Body of pancreas (tissue), 4 donors: ENCODE results near the gene KIF13A. TPM values are rescaled to one million over a fixed set of nuclear protein-coding genes. Genes with fewer than 3 reads are reported as not detected.
A peak's percentile ranks its signal among the peaks of the same experiment; 100 is the strongest.

Experiments used
- ATAC-seq: fragments of 150-250 bp; one replicate; pipeline ENCODE4 v1.9.1; 2016
- DNase-seq, 4 donors: peaks; one replicate each; pipeline ENCODE4 v3.0.0-alpha.2; 2019
- H3K27ac ChIP-seq, 4 donors: fragments of 200-600 bp; sonication (generic); 1 replicate in 3 of 4; 2 replicates in 1 of 4; pipeline versions ENCODE4 v1.5.1 to v1.6.1; 2016 to 2019; ENCODE audit warnings: mild to moderate bottlenecking in 1 of 4, mixed read lengths in 1 of 4, moderate library complexity in 1 of 4
- H3K27me3 ChIP-seq, 2 donors: fragments of 200-600 bp; sonication (generic); one replicate each; pipeline ENCODE4 v1.6.0; 2016; ENCODE audit warnings: mild to moderate bottlenecking in 1 of 2
- H3K36me3 ChIP-seq, 2 donors: fragments of 200-600 bp; sonication (generic); replicated peaks in 1 of 2; 2 replicates each; pipeline ENCODE4 v1.5.1; 2016; ENCODE audit warnings: low read depth in 2 of 2; ENCODE audit not compliant: insufficient read depth in 1 of 2
- H3K4me1 ChIP-seq: fragments of 200-600 bp; sonication (generic); one replicate; pipeline ENCODE4 v1.6.0; 2016
- H3K4me3 ChIP-seq, 2 donors: fragments of 200-600 bp; sonication (generic); 1 replicate in 1 of 2; 2 replicates in 1 of 2; pipeline ENCODE4 v1.5.1; 2016 to 2019
- H3K9me3 ChIP-seq, 3 donors: fragments of 200-600 bp; sonication (generic); 1 replicate in 2 of 3; 2 replicates in 1 of 3; pipeline ENCODE4 v1.5.1; 2016
- CTCF ChIP-seq, 7 experiments: fragments of 450-650 bp in 4 of 7; fragments of 200-600 bp in 3 of 7; sonication (generic) in 3 of 7; IDR thresholded peaks; one replicate each; pipeline ENCODE4 v1.5.1; 2016 to 2019; ENCODE audit warnings: antibody characterized with exemption in 7 of 7
- POLR2A ChIP-seq, 3 donors: fragments of 450-650 bp; IDR thresholded peaks; one replicate each; pipeline ENCODE4 v1.6.1; 2016; ENCODE audit warnings: antibody characterized with exemption in 3 of 3, mild to moderate bottlenecking in 2 of 3
- WGBS, 2 donors: methylation state at CpG; one replicate each; pipeline ENCODE4 v1.1.5; 2017; 5-methylcytosine and 5-hydroxymethylcytosine counted together
- intact Hi-C: fragments of 100-400 bp; cut with DNase I; formaldehyde crosslinking; loops from one replicate; pipeline ENCODE4 v1.15.1; 2023
- total RNA-seq, 2 donors: library from RNA; depleted of rRNA; stranded (reverse); fragments of >200 nt; gene quantifications; one replicate each; pipeline ENCODE4 v1.1.0, GENCODE V29; 2016

The KIF13A gene
- total RNA-seq, 2 donors from 2014 or later: 13.2 to 17.1 TPM

GRCh38 chr6:17869010-17869752 is 118.3 kb downstream of the KIF13A start:
- no peak overlapping the region for H3K27ac ChIP-seq
- H3K4me1 ChIP-seq: peaks cover 32% of the 10 kb centered on the region
- ATAC-seq (no peak), DNase-seq (no peak)
- no peaks in the 10 kb centered on the region for H3K27me3 ChIP-seq
- H3K4me3 ChIP-seq: no peak overlapping the region
- H3K9me3 ChIP-seq: no peaks in the 10 kb centered on the region
- no peak for TF ChIP-seq CTCF (IDR thresholded peaks at IDR 0.05)
- no peak for TF ChIP-seq POLR2A (IDR thresholded peaks at IDR 0.05)
- 91% methylated on average over 6 of the region's 6 CpGs for WGBS, 2 donors
- H3K36me3 ChIP-seq: no peaks in the 10 kb centered on the region
- intact Hi-C loops: no loop called here

- H3K36me3 ChIP-seq: no peaks in the 10 kb centered on the region
- no peaks in the 10 kb centered on the region for H3K9me3 ChIP-seq
- 16 to 27% methylated on average over 1 of the region's 1 CpG for WGBS, 2 donors
- H3K27ac ChIP-seq: peak overlapping the region in 2 of 4 donors; percentile 10 to 32
- DNase-seq: peak in 2 of 4 donors; percentile 9 to 18
- no peaks in the 10 kb centered on the region for H3K27me3 ChIP-seq
- TF ChIP-seq CTCF (IDR thresholded peaks at IDR 0.05) (no peak), POLR2A (IDR thresholded peaks at IDR 0.05) (no peak)
- intact Hi-C loops: no loop called here
- no peak overlapping the region for H3K4me3 ChIP-seq
- peak; percentile 70 for ATAC-seq
- peaks cover 32% of the 10 kb centered on the region for H3K4me1 ChIP-seq
Measured at GRCh38 chr6:17867880-17868279, 119.6 kb downstream of the KIF13A start.

- Histone ChIP-seq H3K4me3 (no peak overlapping the region), H3K9me3 (no peaks in the 10 kb centered on the region), H3K27ac (no peak overlapping the region), H3K36me3 (no peaks in the 10 kb centered on the region), H3K4me1 (peaks cover 32% of the 10 kb centered on the region), H3K27me3 (no peaks in the 10 kb centered on the region)
- WGBS, 2 donors: 68 to 95% methylated on average over 1 of the region's 1 CpG
- intact Hi-C loops: no loop called here
- DNase-seq (no peak), ATAC-seq (no peak)
- TF ChIP-seq POLR2A (IDR thresholded peaks at IDR 0.05): no peak
- no peak for TF ChIP-seq CTCF (IDR thresholded peaks at IDR 0.05)
Measured at GRCh38 chr6:17866876-17867444, 120.5 kb downstream of the KIF13A start.

- Histone ChIP-seq H3K36me3 (no peaks in the 10 kb centered on the region), H3K9me3 (no peaks in the 10 kb centered on the region), H3K4me1 (peaks cover 32% of the 10 kb centered on the region), H3K4me3 (no peak overlapping the region), H3K27ac (peak overlapping the region in 2 of 4 donors; percentile 18 to 19), H3K27me3 (no peaks in the 10 kb centered on the region)
- peak; percentile 15 to 54 (median 22) for DNase-seq
- peak; percentile 47 for ATAC-seq
- WGBS, 2 donors: 90 to 92% methylated on average over 6 of the region's 6 CpGs
- TF ChIP-seq POLR2A (IDR thresholded peaks at IDR 0.05): no peak
- TF ChIP-seq CTCF (IDR thresholded peaks at IDR 0.05): no peak
- intact Hi-C loops: no loop called here
Measured at GRCh38 chr6:17865798-17866725, 121.4 kb downstream of the KIF13A start.
